Keratinocyte (primary cell): ENCODE data around the gene NR2F1. TPM values are rescaled to one million over a fixed set of nuclear protein-coding genes. Genes with fewer than 3 reads are reported as not detected.

Experiments used
- DNase-seq: peaks from one replicate; pipeline ENCODE4 v3.0.0-alpha.2; 2011; ENCODE audit warnings: low read depth, missing footprints, low spot score
- FAIRE-seq: peaks from 2 replicates; lab custom pipeline; 2011; peaks lifted over from hg19 to GRCh38; lab: Jason Lieb, UNC
- H2AFZ ChIP-seq: 2 replicates; pipeline ENCODE4 v1.6.0; 2012; ENCODE audit warnings: low read length, control low read depth, inconsistent platforms; ENCODE audit not compliant: control insufficient read depth
- H3K27ac ChIP-seq: 2 replicates; pipeline ENCODE4 v1.5.1; 2011; ENCODE audit warnings: low read length; ENCODE audit not compliant: control insufficient read depth, insufficient read depth
- H3K27me3 ChIP-seq: 3 replicates; pipeline ENCODE4 v1.6.0; 2011; ENCODE audit warnings: low read length; ENCODE audit not compliant: control insufficient read depth, insufficient read depth; ENCODE audit errors: extremely low read depth
- H3K36me3 ChIP-seq, 2 experiments: 2 replicates in 1 of 2; 3 replicates in 1 of 2; pipeline ENCODE4 v1.5.1; 2011; ENCODE audit warnings: low read length in 2 of 2, mild to moderate bottlenecking in 1 of 2; ENCODE audit not compliant: control insufficient read depth in 2 of 2, insufficient read depth in 2 of 2; ENCODE audit errors: extremely low read depth in 1 of 2
- H3K4me1 ChIP-seq: 3 replicates; pipeline ENCODE4 v1.5.1; 2011; ENCODE audit warnings: low read length; ENCODE audit not compliant: control insufficient read depth, insufficient read depth; ENCODE audit errors: extremely low read depth
- H3K4me2 ChIP-seq: 3 replicates; pipeline ENCODE4 v1.6.0; 2011; ENCODE audit warnings: low read depth, low read length; ENCODE audit not compliant: control insufficient read depth, insufficient read depth; ENCODE audit errors: extremely low read depth
- H3K4me3 ChIP-seq, 3 experiments: fragments of 200-600 bp in 1 of 3; sonication (generic) in 1 of 3; 2 replicates in 2 of 3; 3 replicates in 1 of 3; pipeline ENCODE4 v1.5.1; 2011 to 2016; ENCODE audit warnings: low read length in 3 of 3, mild to moderate bottlenecking in 3 of 3, control low read depth in 2 of 3, inconsistent platforms in 1 of 3, low read depth in 1 of 3, mixed read lengths in 1 of 3, mixed run types in 1 of 3, moderate library complexity in 1 of 3; ENCODE audit not compliant: control insufficient read depth in 2 of 3, insufficient read depth in 2 of 3; ENCODE audit errors: extremely low read depth in 1 of 3
- H3K79me2 ChIP-seq: 2 replicates; pipeline ENCODE4 v1.6.0; 2012; ENCODE audit warnings: low read length; ENCODE audit not compliant: control insufficient read depth, insufficient read depth
- H3K9ac ChIP-seq: 3 replicates; pipeline ENCODE4 v1.6.0; 2011; ENCODE audit warnings: low read length; ENCODE audit not compliant: control insufficient read depth, insufficient read depth; ENCODE audit errors: extremely low read depth
- H3K9me1 ChIP-seq: 3 replicates; pipeline ENCODE4 v1.6.0; 2011; ENCODE audit warnings: low read length; ENCODE audit not compliant: control insufficient read depth, insufficient read depth; ENCODE audit errors: extremely low read depth
- H3K9me3 ChIP-seq: 2 replicates; pipeline ENCODE4 v1.5.1; 2012; ENCODE audit warnings: low read depth, low read length; ENCODE audit not compliant: control insufficient read depth
- H4K20me1 ChIP-seq: 3 replicates; pipeline ENCODE4 v1.6.0; 2011; ENCODE audit warnings: low read length; ENCODE audit not compliant: control insufficient read depth, insufficient read depth; ENCODE audit errors: extremely low read depth
- CTCF ChIP-seq, 3 experiments: IDR thresholded peaks in 1 of 3; conservative IDR thresholded peaks in 1 of 3; optimal IDR thresholded peaks in 1 of 3; 2 replicates in 2 of 3; 3 replicates in 1 of 3; pipeline versions ENCODE3 to v1.5.1; 2011; ENCODE audit warnings: low read length in 3 of 3, mild to moderate bottlenecking in 3 of 3, moderate library complexity in 2 of 3, control low read depth in 1 of 3, inconsistent platforms in 1 of 3; ENCODE audit not compliant: insufficient read depth in 2 of 3; ENCODE audit errors: extremely low read depth in 1 of 3
- EZH2 ChIP-seq: IDR thresholded peaks from one replicate; pipeline ENCODE4 v1.6.1; 2012; ENCODE audit warnings: inconsistent platforms, mild to moderate bottlenecking, low read length, moderate library complexity
- dilution Hi-C: fragments of 300-500 bp; cut with MboI; formaldehyde crosslinking; loops from one replicate; pipeline ENCODE4 v1.7.0; 2020; ENCODE audit warnings: low sequenced_read_pairs; ENCODE audit not compliant: extremely low pct_ligation_motif_present
- polyA plus RNA-seq, 5 experiments: library from polyadenylated mRNA; depleted of rRNA in 3 of 5; stranded (reverse) in 3 of 5; stranded (forward) in 1 of 5; unstranded in 1 of 5; fragments of >200 nt; gene quantifications; 1 replicate in 1 of 5; 2 replicates in 3 of 5; 3 replicates in 1 of 5; pipeline versions ENCODE4 v1.2.1 to v1.2.3, GENCODE V29; 2011 to 2012; ENCODE audit warnings: missing spikeins in 2 of 5, low read depth in 1 of 5, low replicate concordance in 1 of 5

The NR2F1 gene
- polyA plus RNA-seq, 1 donor (not counting 4 experiments of a cell fraction or from before 2014, with no cell fraction given), result not detected

GRCh38 chr5:93575461-93576414 is 7.3 kb upstream of the NR2F1 start:
- Histone ChIP-seq H3K4me3 (no peak overlapping the region), H3K27me3 (peaks cover 82% of the 10 kb centered on the region), H3K4me2 (no peak overlapping the region), H4K20me1 (no peaks in the 10 kb centered on the region), H3K79me2 (no peaks in the 10 kb centered on the region), H3K27ac (no peak overlapping the region), H3K9me3 (no peaks in the 10 kb centered on the region), H3K4me1 (peaks cover 9% of the 10 kb centered on the region), H3K9ac (no peak overlapping the region), H3K36me3 (no peaks in the 10 kb centered on the region), H2AFZ (no peak overlapping the region), H3K9me1 (no peaks in the 10 kb centered on the region)
- TF ChIP-seq CTCF (optimal IDR thresholded peaks at IDR 0.05 in 1 of 3, IDR thresholded peaks at IDR 0.05 in 1 of 3, conservative IDR thresholded peaks at IDR 0.05 in 1 of 3; ENCODE audit: extremely low read depth in 1 of 3, insufficient read depth in 2 of 3, low read length in 3 of 3) (no peak), EZH2 (no peak)
- no peak for DNase-seq
- dilution Hi-C loops, result no loop called here
- no peak for FAIRE-seq

DNA sequence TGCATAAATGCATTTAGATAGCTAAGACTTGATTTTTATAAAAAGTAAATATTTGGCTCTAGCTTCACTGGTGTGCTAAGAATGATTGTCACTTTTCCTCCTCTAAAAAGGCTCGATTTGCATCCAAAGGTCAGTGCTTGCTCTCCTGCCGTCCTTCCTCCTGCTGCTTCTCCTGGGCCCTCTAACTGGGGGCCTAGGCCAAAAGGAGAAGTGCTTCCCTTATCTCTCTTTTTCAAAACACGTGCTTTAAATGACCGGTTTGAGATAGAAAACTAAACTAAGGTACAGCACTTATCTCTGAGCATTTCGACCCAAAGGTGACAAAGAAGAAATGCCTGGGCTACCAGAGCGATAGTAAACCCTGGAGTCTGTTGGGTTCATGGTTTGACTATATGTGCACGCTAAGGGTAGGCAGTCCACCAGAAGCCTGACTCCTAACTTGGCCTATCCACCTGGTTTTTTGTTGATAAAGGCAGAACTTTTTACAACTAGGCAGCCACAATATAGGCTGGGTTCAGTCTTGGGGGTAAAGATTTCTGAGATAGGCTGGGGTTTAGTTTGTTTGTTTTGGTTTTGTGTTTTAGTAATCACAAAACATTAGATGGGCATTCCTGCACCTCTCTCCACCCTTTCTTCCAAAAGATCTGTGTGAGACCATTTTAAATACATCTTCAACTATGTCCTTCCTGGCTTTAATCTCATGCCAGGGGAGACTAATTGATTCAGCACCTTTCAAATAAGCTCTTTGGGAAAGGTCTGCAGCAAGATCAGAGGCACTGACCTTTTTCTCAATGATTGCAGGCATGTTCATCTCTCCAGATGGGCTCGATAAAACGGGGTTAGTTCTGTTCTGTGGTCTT is 5.8 kb upstream of the NR2F1 start:
- Histone ChIP-seq H3K9me1 (no peaks in the 10 kb centered on the region), H3K27me3 (peaks cover 72% of the 10 kb centered on the region), H3K9ac (no peak overlapping the region), H2AFZ (no peak overlapping the region), H3K4me3 (no peak overlapping the region), H4K20me1 (no peaks in the 10 kb centered on the region), H3K27ac (no peak overlapping the region), H3K79me2 (no peaks in the 10 kb centered on the region), H3K4me1 (peaks cover 11% of the 10 kb centered on the region), H3K9me3 (no peaks in the 10 kb centered on the region), H3K4me2 (no peak overlapping the region), H3K36me3 (no peaks in the 10 kb centered on the region)
- dilution Hi-C loops, result no loop called here
- FAIRE-seq, result no peak
- no peak for DNase-seq
- TF ChIP-seq EZH2 (peak; percentile 47), CTCF (optimal IDR thresholded peaks at IDR 0.05 in 1 of 3, IDR thresholded peaks at IDR 0.05 in 1 of 3, conservative IDR thresholded peaks at IDR 0.05 in 1 of 3; ENCODE audit: extremely low read depth in 1 of 3, insufficient read depth in 2 of 3, low read length in 3 of 3) (no peak)
